Astrocyte (in vitro differentiated cells and primary cell): ENCODE results near the gene ENOX1. TPM values are rescaled to one million over a fixed set of nuclear protein-coding genes. Genes with fewer than 3 reads are reported as not detected.

Experiments
- DNase-seq: peaks from one replicate; pipeline ENCODE4 v3.0.0-alpha.2; 2010; ENCODE audit warnings: low read depth
- FAIRE-seq: peaks from 2 replicates; lab custom pipeline; 2011; peaks lifted over from hg19 to GRCh38; lab: Jason Lieb, UNC
- H2AFZ ChIP-seq: 2 replicates; pipeline ENCODE4 v1.6.0; 2012; ENCODE audit warnings: low read depth, low read length, inconsistent platforms
- H3K27ac ChIP-seq: 2 replicates; pipeline ENCODE4 v1.5.1; 2011; ENCODE audit warnings: low read depth, low read length, inconsistent platforms
- H3K27me3 ChIP-seq: 2 replicates; pipeline ENCODE4 v1.6.0; 2011; ENCODE audit warnings: low read length, inconsistent platforms; ENCODE audit not compliant: insufficient read depth
- H3K36me3 ChIP-seq: 2 replicates; pipeline ENCODE4 v1.5.1; 2011; ENCODE audit warnings: low read length, inconsistent platforms; ENCODE audit not compliant: insufficient read depth
- H3K4me1 ChIP-seq: 2 replicates; pipeline ENCODE4 v1.5.1; 2011; ENCODE audit warnings: low read length, inconsistent platforms; ENCODE audit not compliant: insufficient read depth
- H3K4me2 ChIP-seq: 2 replicates; pipeline ENCODE4 v1.6.0; 2012; ENCODE audit warnings: low read length, inconsistent platforms
- H3K4me3 ChIP-seq: 2 replicates; pipeline ENCODE4 v1.5.1; 2011; ENCODE audit warnings: low read depth, mild to moderate bottlenecking, low read length, inconsistent platforms; ENCODE audit not compliant: insufficient read depth
- H3K79me2 ChIP-seq: 2 replicates; pipeline ENCODE4 v1.6.0; 2012; ENCODE audit warnings: mild to moderate bottlenecking, low read length, inconsistent platforms; ENCODE audit not compliant: insufficient read depth
- H3K9ac ChIP-seq: 2 replicates; pipeline ENCODE4 v1.6.0; 2012; ENCODE audit warnings: mild to moderate bottlenecking, low read length, inconsistent platforms
- H3K9me3 ChIP-seq: 2 replicates; pipeline ENCODE4 v1.5.1; 2012; ENCODE audit warnings: low read depth, mild to moderate bottlenecking, low read length, inconsistent platforms; ENCODE audit not compliant: insufficient read depth
- H4K20me1 ChIP-seq: 2 replicates; pipeline ENCODE4 v1.6.0; 2012; ENCODE audit warnings: low read length, inconsistent platforms; ENCODE audit not compliant: insufficient read depth
- H3K27ac Mint-ChIP-seq: one replicate; pipeline ENCODE4 v1.8.0; 2021; ENCODE audit warnings: mild to moderate bottlenecking, mixed read lengths; ENCODE audit not compliant: unreplicated experiment
- H3K27me3 Mint-ChIP-seq: one replicate; pipeline ENCODE4 v1.8.0; 2021; ENCODE audit warnings: low read depth, mixed read lengths; ENCODE audit not compliant: unreplicated experiment
- H3K36me3 Mint-ChIP-seq: one replicate; pipeline ENCODE4 v1.8.0; 2021; ENCODE audit warnings: low read depth, mixed read lengths; ENCODE audit not compliant: unreplicated experiment
- H3K4me1 Mint-ChIP-seq: one replicate; pipeline ENCODE4 v1.8.0; 2021; ENCODE audit warnings: low read depth, mixed read lengths; ENCODE audit not compliant: unreplicated experiment
- H3K4me3 Mint-ChIP-seq: one replicate; pipeline ENCODE4 v1.8.0; 2021; ENCODE audit warnings: mild to moderate bottlenecking, moderate library complexity, mixed read lengths; ENCODE audit not compliant: unreplicated experiment
- H3K9me3 Mint-ChIP-seq: one replicate; pipeline ENCODE4 v1.8.0; 2021; ENCODE audit warnings: mild to moderate bottlenecking, mixed read lengths; ENCODE audit not compliant: unreplicated experiment
- EZH2 ChIP-seq: IDR thresholded peaks from 2 replicates; pipeline ENCODE4 v1.6.1; 2012; ENCODE audit warnings: mild to moderate bottlenecking, low read length, inconsistent platforms; ENCODE audit not compliant: insufficient read depth
- total RNA-seq: library from RNA; stranded (reverse); gene quantifications from 2 replicates; pipeline ENCODE4 v1.2.1, GENCODE V29; 2021
- TF ChIP-seq, protein P1 (sequence below): IDR thresholded peaks from 2 replicates; pipeline ENCODE4 v1.5.1; 2011; ENCODE audit warnings: low read depth, mild to moderate bottlenecking, inconsistent platforms, low read length, moderate library complexity; ENCODE audit not compliant: insufficient read depth

ENOX1 gene
- total RNA-seq, 1 donor from 2014 or later: 2.3 TPM

DNA sequence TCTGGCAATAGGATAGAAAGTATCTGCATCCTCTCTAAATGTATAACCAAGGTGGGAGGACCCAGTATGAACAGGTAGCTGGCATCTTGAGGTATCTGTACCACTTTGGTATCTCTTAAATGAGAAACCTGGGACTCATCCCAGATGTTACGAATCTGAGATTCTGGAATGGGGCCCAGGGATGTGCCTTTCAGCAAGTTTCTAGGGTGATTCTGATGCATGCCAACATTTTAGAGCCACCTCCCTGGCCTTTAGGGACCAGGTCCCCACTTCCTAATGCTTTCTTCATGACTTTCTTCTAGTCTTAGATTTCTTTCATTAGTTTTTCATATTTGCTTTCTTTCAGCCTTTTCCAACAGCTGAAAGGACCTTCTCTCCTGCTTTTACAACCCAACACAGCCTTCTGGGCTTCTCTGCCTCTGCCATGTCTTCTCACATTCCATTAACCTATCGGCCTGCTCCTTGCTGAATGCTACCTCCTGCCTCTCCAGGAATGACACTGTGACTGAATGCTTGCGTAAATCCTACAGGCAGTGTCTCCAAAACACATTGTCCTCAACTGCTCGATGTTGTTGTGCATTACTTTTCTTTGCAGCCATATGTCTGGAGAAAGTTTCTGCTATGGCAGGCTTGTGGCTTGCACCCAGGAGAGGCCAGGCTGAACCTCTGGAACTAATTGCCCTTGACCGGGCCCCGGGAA, 479.4 kb downstream of the ENOX1 start:
- FAIRE-seq: no peak

DNA sequence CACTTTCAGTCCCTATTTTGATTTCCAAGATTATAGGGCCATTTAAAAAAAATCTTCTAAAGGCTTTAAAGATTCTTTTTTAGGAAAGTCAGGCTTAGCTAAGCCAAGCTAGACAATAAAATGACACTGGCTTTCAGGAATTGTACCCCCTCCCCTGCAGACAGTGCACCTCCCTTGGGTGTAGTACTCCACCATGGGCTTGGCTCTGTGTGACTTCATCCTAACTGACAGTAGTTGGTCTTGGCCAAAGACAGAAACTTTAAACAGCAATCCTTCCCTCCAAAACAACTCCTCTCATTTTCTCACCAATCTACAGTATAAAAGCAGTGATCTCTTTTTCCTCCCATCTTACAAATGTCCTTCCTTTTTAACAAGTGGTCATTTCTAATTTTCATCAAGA, 480.4 kb downstream of the ENOX1 start:
- H3K4me3 ChIP-seq: no peak overlapping the region
- no peaks in the 10 kb centered on the region for H4K20me1 ChIP-seq
- H3K27me3 Mint-ChIP-seq: no peaks in the 10 kb centered on the region
- peaks cover 23% of the 10 kb centered on the region for H3K4me1 Mint-ChIP-seq
- H3K36me3 ChIP-seq: no peaks in the 10 kb centered on the region
- no peaks in the 10 kb centered on the region for H3K9me3 ChIP-seq
- H3K36me3 Mint-ChIP-seq: no peaks in the 10 kb centered on the region
- DNase-seq (no peak), FAIRE-seq (no peak)
- H3K27ac Mint-ChIP-seq: no peak overlapping the region
- no peak overlapping the region for H2AFZ ChIP-seq
- no peak overlapping the region for H3K27ac ChIP-seq
- H3K4me1 ChIP-seq: peaks cover 6% of the 10 kb centered on the region
- H3K9me3 Mint-ChIP-seq: no peaks in the 10 kb centered on the region
- H3K4me2 ChIP-seq: no peak overlapping the region
- H3K27me3 ChIP-seq: no peaks in the 10 kb centered on the region
- TF ChIP-seq, protein P1, sequence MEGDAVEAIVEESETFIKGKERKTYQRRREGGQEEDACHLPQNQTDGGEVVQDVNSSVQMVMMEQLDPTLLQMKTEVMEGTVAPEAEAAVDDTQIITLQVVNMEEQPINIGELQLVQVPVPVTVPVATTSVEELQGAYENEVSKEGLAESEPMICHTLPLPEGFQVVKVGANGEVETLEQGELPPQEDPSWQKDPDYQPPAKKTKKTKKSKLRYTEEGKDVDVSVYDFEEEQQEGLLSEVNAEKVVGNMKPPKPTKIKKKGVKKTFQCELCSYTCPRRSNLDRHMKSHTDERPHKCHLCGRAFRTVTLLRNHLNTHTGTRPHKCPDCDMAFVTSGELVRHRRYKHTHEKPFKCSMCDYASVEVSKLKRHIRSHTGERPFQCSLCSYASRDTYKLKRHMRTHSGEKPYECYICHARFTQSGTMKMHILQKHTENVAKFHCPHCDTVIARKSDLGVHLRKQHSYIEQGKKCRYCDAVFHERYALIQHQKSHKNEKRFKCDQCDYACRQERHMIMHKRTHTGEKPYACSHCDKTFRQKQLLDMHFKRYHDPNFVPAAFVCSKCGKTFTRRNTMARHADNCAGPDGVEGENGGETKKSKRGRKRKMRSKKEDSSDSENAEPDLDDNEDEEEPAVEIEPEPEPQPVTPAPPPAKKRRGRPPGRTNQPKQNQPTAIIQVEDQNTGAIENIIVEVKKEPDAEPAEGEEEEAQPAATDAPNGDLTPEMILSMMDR: no peak
- no peak for TF ChIP-seq EZH2
- no peak overlapping the region for H3K4me3 Mint-ChIP-seq
- no peaks in the 10 kb centered on the region for H3K79me2 ChIP-seq
- no peak overlapping the region for H3K9ac ChIP-seq

More for the DNA sequence above, 479.4 kb downstream of the ENOX1 start:
- Mint-ChIP-seq H3K4me1 (peaks cover 23% of the 10 kb centered on the region), H3K4me3 (peak overlapping the region; percentile 51), H3K27ac (peak overlapping the region; percentile 84), H3K27me3 (peaks cover 3% of the 10 kb centered on the region), H3K36me3 (no peaks in the 10 kb centered on the region), H3K9me3 (no peaks in the 10 kb centered on the region)
- Histone ChIP-seq H3K9ac (no peak overlapping the region), H4K20me1 (no peaks in the 10 kb centered on the region), H3K27me3 (no peaks in the 10 kb centered on the region), H3K4me1 (peaks cover 6% of the 10 kb centered on the region), H3K36me3 (no peaks in the 10 kb centered on the region), H3K9me3 (no peaks in the 10 kb centered on the region), H3K27ac (no peak overlapping the region), H3K79me2 (no peaks in the 10 kb centered on the region), H3K4me3 (no peak overlapping the region), H2AFZ (no peak overlapping the region), H3K4me2 (no peak overlapping the region)
- TF ChIP-seq, protein P1: no peak
- no peak for TF ChIP-seq EZH2
- DNase-seq: no peak

DNA sequence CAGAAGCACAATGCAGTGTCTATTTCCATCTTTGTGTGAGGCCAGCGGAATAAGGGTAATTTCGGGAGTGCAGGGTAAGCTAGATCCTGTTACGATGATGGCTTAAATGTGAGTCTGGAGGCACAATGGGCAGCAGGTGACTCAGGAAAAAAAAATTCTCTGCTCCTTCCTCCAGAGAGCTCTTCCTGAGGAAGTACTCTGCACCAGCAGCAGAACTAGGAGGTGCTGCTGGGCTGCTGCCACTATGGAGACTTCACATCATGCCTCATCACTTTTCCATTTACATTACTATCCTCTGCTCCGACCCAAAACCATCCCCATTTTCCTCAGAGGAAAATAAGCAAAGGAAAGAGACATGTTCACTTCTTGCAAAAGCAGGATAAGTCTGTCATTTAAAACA, 481.4 kb downstream of the ENOX1 start:
- no peak for FAIRE-seq
- no peak overlapping the region for H3K4me3 ChIP-seq
- no peaks in the 10 kb centered on the region for H3K27me3 Mint-ChIP-seq
- no peak overlapping the region for H3K27ac Mint-ChIP-seq
- no peaks in the 10 kb centered on the region for H3K9me3 Mint-ChIP-seq
- no peaks in the 10 kb centered on the region for H3K36me3 Mint-ChIP-seq
- no peaks in the 10 kb centered on the region for H3K9me3 ChIP-seq
- H3K27ac ChIP-seq: no peak overlapping the region
- H3K4me1 ChIP-seq: peaks cover 6% of the 10 kb centered on the region
- no peaks in the 10 kb centered on the region for H4K20me1 ChIP-seq
- TF ChIP-seq, protein P1: no peak
- no peak for TF ChIP-seq EZH2
- peak; percentile 25 for DNase-seq
- no peaks in the 10 kb centered on the region for H3K36me3 ChIP-seq
- H3K4me2 ChIP-seq: no peak overlapping the region
- no peaks in the 10 kb centered on the region for H3K79me2 ChIP-seq
- no peak overlapping the region for H3K4me3 Mint-ChIP-seq
- H3K4me1 Mint-ChIP-seq: peaks cover 23% of the 10 kb centered on the region
- no peaks in the 10 kb centered on the region for H3K27me3 ChIP-seq
- no peak overlapping the region for H3K9ac ChIP-seq
- H2AFZ ChIP-seq: no peak overlapping the region
